Measurements from ENCODE around the gene MKNK1.

DNA sequence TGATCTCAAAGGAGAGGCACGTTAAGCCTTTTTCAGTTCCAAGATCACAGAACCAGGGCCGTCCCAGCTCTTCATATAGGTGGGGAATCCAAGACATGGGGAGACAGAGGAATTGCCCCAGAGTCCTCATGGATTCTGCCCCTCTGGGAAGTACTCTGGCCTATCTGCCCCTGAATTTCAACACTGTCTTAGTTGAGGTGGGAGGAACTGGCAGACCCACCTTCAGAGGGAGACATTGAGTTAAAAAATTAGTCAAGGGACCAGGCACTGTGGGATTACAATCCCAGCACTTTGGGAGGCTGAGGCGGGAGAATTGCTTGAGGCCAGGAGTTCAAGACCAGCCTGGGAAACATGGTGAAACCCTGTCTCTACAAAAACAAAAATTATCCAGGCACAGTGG is 50.6 kb downstream of the MKNK1 start:
- no peak for TF ChIP-seq POLR2A (IDR thresholded peaks at IDR 0.05; ENCODE audit: low read length)
- no peak for TF ChIP-seq GATA1 (IDR thresholded peaks at IDR 0.05; ENCODE audit: low read depth, low read length)
